ENCODE data around the gene NOP9.
A peak's percentile ranks its signal among the peaks of the same experiment; 100 is the strongest.

Gene NOP9

GRCh38 chr14:24329073-24329663 is 29.5 kb downstream of the NOP9 start:
- DNase-seq (ENCODE audit: low spot score), result no peak

GRCh38 chr14:24329736-24330135 is 30.1 kb downstream of the NOP9 start:
- DNase-seq (ENCODE audit: low spot score), result peak; percentile 72

- DNase-seq (ENCODE audit: low spot score), result no peak
Measured at GRCh38 chr14:24330973-24331674, 31.5 kb downstream of the NOP9 start.

DNA sequence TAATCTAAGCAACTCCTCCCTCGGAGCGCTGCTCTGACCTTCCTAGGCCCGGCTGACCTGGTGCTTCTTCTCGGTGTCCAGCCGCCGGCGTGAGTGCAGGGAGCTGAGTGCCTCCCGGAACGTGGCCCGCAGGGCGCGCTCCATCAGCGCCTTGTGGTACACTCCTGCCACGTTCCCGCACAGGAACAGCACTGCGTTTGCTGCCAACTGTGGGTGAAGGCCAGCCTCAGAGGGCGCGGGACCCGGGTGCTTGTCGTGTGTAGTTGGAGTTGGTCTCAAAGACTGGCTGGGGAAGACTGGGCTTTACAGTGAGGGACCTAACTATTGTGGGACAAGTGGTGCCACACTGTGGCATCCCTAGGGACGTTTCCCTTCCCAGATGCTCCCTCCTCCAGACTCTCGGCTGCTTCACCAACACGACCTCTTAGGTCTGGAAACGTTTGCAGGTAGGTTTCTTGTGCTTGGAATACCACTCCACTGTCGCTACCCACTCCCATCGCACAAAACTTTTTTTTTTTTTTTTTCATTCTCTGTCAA is 32.1 kb downstream of the NOP9 start:
- DNase-seq (ENCODE audit: low spot score), result no peak

DNA sequence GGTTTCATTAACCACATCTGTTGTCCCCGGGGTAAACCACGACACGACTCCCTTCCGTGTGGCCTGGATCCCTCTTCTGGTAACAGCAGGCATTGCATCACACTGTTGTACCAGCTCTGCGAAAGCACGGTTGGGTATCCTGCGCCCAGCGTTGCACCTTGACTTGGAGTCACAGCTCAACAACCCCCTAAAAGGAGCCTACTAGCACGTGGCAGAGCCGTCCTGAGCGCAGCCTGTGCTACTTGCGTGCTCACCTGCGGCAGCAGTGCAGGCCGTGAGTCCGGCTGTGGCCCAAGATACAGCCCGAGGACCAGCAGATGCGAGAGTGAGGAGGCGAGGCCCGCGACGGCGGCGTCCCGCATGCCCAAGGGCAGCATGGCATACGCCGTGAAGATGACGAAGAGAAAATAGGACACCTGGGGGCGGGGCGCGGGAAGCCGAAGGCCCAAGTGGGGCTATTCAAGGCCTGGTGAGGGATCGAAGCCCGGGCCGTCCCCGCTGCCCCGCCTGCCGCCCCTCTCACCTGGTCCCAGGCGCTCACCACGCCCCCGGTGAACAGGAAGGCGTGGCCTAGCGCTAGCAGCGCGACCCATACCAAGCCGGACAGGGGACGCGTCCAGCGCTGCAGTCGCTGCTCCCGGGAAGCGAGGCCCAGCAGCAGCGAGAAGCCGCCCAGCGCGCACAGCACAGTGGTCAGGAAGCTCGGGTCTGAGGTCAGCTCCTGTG is 32.8 kb downstream of the NOP9 start:
- DNase-seq (ENCODE audit: low spot score), result peak; percentile 80

GRCh38 chr14:24334431-24335291 is 35.0 kb downstream of the NOP9 start, which contains the start of gene ADCY4:
Gene ADCY4, minus strand, starts transcription at chr14:24335071. Its CDS starts 419 bp downstream, at chr14:24334652.
- DNase-seq (ENCODE audit: low spot score), result no peak

DNA sequence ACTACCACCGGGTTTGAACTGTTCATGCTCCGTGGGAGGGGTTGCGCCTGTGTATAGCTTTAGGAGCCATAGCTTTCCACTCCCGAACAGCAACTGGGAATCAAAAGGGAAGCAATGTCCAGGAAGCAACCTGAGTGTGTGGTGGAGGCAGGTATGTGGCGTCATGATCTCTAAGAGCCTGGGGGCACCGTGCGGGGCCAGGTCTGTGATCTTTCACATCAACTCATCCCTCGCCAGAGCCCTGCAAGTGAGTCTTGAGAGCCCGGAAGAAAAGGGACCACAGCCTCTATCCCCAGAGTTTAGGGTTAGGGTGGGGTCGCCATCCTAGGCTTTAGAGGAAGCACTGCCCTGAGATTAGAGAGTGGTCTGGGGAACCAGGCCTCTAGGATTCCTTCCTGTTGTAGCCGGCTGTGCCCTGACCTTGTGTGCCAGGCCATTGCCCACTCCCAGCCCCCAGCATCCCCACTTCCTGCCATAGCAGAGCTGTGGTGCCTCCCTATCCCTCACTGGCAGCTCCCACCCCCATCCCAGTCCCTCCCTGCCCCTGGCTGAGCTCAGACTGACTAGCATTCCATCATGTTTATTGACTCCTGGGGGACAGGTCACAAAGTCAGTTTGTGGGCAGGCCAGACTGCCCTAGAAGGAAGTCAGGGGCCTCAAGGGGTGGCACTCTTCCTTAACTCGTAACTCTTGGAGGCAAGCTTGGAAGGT is 36.0 kb downstream of the NOP9 start:
- no peak for DNase-seq (ENCODE audit: low spot score)

DNA sequence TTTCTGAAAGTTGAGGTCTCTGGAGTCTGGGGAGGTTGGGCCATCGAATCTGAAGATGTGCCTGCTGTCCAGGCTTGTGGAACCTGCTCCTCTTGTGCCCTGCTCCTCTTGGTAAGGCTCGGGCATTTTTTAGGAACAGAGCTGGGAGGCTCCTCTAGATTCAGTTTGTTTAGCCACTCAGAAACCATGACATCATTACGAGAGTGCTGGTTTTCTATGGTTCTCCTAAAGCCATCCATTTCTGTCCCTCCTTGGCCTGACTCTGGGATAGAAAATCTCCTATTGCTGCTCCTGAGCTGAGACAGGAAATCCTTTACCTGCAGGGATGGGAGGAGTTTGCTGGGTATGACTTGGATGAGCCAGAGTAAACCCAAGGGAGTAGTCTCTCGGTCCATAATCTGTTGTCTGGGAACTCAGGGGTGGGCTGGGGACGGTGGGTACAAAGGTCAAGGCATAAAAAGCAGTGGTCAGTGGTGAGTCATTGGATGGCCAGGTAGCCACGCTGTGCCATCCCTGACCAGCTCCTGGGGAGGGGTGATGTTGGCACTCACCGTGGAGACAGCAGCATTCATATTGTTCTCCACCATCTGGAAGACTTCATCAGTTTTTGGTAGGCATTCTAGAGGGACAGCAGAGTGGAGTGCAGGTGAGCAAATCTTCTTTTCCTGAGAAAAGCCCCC is 37.6 kb downstream of the NOP9 start:
- no peak for DNase-seq (ENCODE audit: low spot score)

DNA sequence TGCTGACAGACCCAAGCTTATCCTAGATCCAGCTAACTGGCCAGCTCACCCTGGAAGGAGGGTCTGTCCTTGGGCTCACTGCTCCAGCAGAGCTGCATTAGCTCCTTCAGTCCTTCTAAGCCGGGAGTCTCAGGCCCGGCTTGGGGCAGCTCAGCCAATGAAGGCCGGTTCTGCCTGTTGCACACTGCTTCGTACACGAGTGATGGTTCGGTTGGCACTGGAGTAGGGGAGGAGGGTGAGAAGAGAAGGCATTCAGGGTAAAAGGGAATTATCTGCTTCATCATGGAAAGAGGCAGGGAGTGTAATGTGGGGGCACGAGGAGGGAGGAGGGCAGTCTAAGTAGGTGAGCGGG is 38.1 kb downstream of the NOP9 start:
- no peak for DNase-seq (ENCODE audit: low spot score)

GRCh38 chr14:24338843-24339242 is 39.2 kb downstream of the NOP9 start:
- DNase-seq (ENCODE audit: low spot score), result no peak

GRCh38 chr14:24339284-24340151 is 39.9 kb downstream of the NOP9 start, which contains the start of gene RIPK3:
Gene RIPK3, minus strand, starts transcription at chr14:24339991. Its CDS starts 165 bp downstream, at chr14:24339826.
- no peak for DNase-seq (ENCODE audit: low spot score)

DNA sequence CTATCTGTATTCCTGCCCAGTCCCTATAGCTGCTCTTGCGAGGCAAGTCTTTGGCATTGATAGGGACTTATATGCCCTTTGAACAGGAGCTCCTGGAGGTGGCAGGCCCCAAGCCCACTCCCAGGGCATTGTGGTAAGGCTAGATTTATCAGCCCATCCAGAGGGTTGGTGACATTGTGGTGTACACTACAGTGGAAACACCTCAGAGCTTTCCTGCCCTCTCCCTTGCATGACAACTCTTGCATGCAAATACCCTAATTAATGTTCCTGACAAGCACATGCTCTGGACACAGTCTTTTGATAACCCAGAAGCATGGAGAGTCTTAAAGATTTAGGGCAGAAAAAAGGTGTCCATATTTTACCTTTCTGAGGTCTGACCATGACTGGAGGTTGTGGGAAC is 41.0 kb downstream of the NOP9 start:
- no peak for DNase-seq (ENCODE audit: low spot score)

DNA sequence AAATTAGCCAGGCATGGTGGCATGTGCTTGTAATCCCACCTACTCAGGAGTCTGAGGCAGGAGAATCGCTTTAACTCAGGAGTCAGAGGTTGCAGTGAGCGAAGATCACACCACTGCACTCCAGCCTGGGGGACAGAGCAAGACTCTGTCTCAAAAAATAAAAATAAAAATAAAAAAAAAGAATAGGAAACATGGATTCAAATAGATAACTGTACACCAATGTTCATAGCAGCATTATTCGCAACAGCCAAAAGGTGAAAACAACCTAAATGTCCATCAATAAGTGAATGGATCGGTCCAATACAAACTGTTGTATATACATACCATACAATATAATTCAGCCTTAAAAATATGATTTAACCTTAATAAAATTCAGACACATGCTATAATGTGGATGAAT is 43.2 kb downstream of the NOP9 start:
- no peak for DNase-seq (ENCODE audit: low spot score)

DNA sequence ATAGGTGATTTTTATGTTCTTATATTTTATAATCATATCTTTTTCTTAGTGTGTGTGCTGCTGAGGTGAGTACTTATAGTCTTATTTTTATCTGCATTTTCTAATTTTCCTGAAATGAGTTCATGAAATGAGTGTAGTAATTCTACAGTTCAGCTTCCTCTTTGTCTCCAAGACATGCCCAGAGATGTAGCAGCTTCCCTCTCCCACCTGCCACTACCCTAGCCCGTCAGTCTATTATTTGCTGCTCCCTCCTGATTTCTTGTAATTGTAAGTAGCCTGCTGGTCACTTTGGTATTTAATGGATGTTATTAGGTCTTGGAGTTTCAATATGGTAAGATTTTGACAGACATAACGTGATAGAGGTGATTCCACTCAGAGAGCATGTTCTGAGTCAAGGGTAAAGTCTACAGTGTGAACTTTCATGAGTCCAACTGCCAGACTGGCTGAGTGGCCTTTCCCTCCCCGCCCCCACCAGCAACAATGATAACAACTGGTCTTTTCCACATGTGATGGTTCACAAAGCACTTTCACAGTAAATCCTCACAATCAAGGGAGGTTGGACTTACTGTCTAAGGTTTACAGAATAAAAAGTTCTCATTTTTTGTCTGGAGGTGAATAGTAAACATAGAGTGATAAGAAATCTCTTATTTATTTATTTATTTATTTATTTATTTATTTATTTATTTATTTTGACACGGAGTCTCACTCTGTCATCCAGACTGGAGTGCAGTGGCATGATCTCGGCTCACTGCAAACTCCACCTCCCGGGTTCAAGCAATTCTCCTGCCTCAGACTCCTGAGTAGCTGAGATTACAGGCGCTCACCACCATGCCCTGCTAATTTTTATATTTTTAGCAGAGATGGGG is 44.4 kb downstream of the NOP9 start:
- DNase-seq (ENCODE audit: low spot score), result no peak

DNA sequence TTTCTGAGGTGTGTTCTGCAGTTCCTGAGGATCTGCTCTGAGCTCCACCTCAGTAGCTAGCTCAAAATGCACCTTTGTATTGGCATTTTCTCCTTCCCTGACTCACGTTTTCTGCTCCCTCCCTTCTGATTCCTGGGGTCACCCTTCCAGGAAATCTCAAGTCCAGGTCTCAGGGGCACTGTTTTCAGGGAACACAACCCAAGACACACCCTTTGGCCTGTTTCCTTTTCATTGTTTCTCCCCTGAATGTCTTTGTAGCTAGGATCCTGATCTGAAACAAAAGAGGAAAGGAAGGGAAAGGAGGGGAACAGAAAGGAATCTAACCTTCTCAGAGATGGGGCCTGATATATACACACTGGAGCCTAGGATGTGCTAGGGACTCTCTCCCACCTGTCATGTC is 47.5 kb downstream of the NOP9 start:
- DNase-seq (ENCODE audit: low spot score), result no peak

GRCh38 chr14:24348186-24348585 is 48.5 kb downstream of the NOP9 start:
- DNase-seq (ENCODE audit: low spot score), result no peak

DNA sequence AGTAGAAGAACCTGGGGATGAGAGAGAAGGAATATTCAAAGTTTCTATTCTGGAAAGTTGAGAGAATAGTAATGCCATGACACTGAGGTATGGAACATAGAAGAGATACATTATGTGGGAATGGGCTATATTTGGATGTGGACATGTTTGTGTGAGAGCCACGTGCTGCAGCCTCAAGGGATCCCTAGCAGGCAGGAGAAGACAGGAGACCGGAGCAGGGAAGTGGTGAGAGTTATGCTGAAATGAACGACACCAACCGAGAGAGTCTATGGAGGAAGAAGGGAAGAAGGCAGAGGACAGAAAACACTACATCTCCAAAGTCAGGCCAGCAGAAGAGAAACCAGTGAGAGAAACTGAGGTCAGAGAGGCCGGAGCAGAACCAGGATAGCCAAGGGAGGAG is 50.1 kb downstream of the NOP9 start:
- no peak for DNase-seq (ENCODE audit: low spot score)

DNA sequence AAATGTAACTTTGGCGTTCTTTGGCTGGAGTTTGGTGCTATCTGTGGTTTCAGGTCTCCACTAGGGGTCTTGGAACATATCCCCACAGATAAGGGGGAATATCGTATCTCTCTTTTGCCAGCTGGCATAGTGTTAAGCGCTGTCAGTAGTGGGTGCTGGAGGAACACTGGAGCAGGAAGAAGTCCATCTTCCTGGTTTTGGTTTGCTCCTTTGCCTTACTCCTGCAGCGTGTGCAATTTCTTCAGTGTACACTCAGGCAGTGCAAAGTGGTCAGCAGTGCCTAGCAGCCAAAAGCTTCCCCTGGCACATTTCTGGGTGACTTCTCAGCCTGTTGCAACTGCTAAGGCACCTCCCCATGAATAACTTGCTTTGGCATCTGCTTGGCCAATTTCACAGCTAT is 51.9 kb downstream of the NOP9 start:
- DNase-seq (ENCODE audit: low spot score), result no peak

All from Ammon's horn (tissue), 1 donor.